GM21717 (cell line): ENCODE measurements around the gene LRTM1.

ENCODE experiments used
- ATAC-seq: cut with Tn5 transposase; IDR thresholded peaks from one replicate; pipeline ENCODE4 v1.9.1; 2021; ENCODE audit warnings: mild to moderate bottlenecking, moderate library complexity; ENCODE audit not compliant: unreplicated experiment

LRTM1 gene

GRCh38 chr3:54928046-54928770, at the start of gene LRTM1:
TSS of gene LRTM1 (minus strand) at chr3:54928059. CDS start at chr3:54927911, 148 bp downstream.
- no peak for ATAC-seq

GRCh38 chr3:54977439-54977838, 49.6 kb upstream of the LRTM1 start:
- ATAC-seq, result no peak

- no peak for ATAC-seq
Measured at GRCh38 chr3:54970895-54971294, 43.0 kb upstream of the LRTM1 start.

GRCh38 chr3:54969652-54970051, 41.8 kb upstream of the LRTM1 start:
- no peak for ATAC-seq

- ATAC-seq, result no peak
Measured at GRCh38 chr3:54968546-54969172, 40.8 kb upstream of the LRTM1 start.

- ATAC-seq, result no peak
Measured at GRCh38 chr3:54967731-54968161, 39.9 kb upstream of the LRTM1 start.

GRCh38 chr3:54966979-54967378, 39.1 kb upstream of the LRTM1 start:
- no peak for ATAC-seq

GRCh38 chr3:54965746-54966145, 37.9 kb upstream of the LRTM1 start:
- ATAC-seq, result no peak

GRCh38 chr3:54964081-54964480, 36.2 kb upstream of the LRTM1 start:
- ATAC-seq, result no peak

GRCh38 chr3:54963641-54964040, 35.8 kb upstream of the LRTM1 start:
- no peak for ATAC-seq

- no peak for ATAC-seq
Measured at GRCh38 chr3:54962200-54962599, 34.3 kb upstream of the LRTM1 start.

GRCh38 chr3:54960701-54961100, 32.8 kb upstream of the LRTM1 start:
- no peak for ATAC-seq

GRCh38 chr3:54960082-54960481, 32.2 kb upstream of the LRTM1 start:
- no peak for ATAC-seq

- ATAC-seq, result no peak
Measured at GRCh38 chr3:54957711-54958110, 29.9 kb upstream of the LRTM1 start.

- no peak for ATAC-seq
Measured at GRCh38 chr3:54955941-54956340, 28.1 kb upstream of the LRTM1 start.

- ATAC-seq, result no peak
Measured at GRCh38 chr3:54955496-54955895, 27.6 kb upstream of the LRTM1 start.

GRCh38 chr3:54954521-54954920, 26.7 kb upstream of the LRTM1 start:
- no peak for ATAC-seq

- ATAC-seq, result no peak
Measured at GRCh38 chr3:54954022-54954421, 26.2 kb upstream of the LRTM1 start.

GRCh38 chr3:54951405-54951804, 23.5 kb upstream of the LRTM1 start:
- no peak for ATAC-seq

- no peak for ATAC-seq
Measured at GRCh38 chr3:54950391-54951003, 22.6 kb upstream of the LRTM1 start.

GRCh38 chr3:54949491-54950044, 21.7 kb upstream of the LRTM1 start:
- no peak for ATAC-seq
